Measurements from ENCODE around the gene MC3R.

MC3R gene

GRCh38 chr20:56247954-56248782, at the start of gene MC3R:
Gene MC3R (plus strand): TSS chr20:56248732. CDS start chr20:56248844, 112 bp downstream.
- DNase-seq = peak in 1 of 2 experiments; percentile 67

- peak in 1 of 2 experiments; percentile 8 for DNase-seq
Measured at GRCh38 chr20:56200456-56200855, 48.1 kb upstream of the MC3R start.

GRCh38 chr20:56202493-56203077, 45.9 kb upstream of the MC3R start:
- peak in 1 of 2 experiments; percentile 20 for DNase-seq

GRCh38 chr20:56204206-56204605, 44.3 kb upstream of the MC3R start:
- DNase-seq = no peak

GRCh38 chr20:56205346-56205745, 43.2 kb upstream of the MC3R start:
- no peak for DNase-seq

- DNase-seq = no peak
Measured at GRCh38 chr20:56207656-56208055, 40.9 kb upstream of the MC3R start.

- DNase-seq = no peak
Measured at GRCh38 chr20:56208121-56208520, 40.4 kb upstream of the MC3R start.

GRCh38 chr20:56211051-56211450, 37.5 kb upstream of the MC3R start:
- no peak for DNase-seq

GRCh38 chr20:56212091-56212490, 36.4 kb upstream of the MC3R start:
- no peak for DNase-seq

- DNase-seq = no peak
Measured at GRCh38 chr20:56213321-56213720, 35.2 kb upstream of the MC3R start.

- no peak for DNase-seq
Measured at GRCh38 chr20:56215115-56215514, 33.4 kb upstream of the MC3R start.

- DNase-seq = no peak
Measured at GRCh38 chr20:56217829-56218228, 30.7 kb upstream of the MC3R start.

GRCh38 chr20:56221186-56221585, 27.3 kb upstream of the MC3R start:
- peak in 1 of 2 experiments; percentile 17 for DNase-seq

- peak in 1 of 2 experiments; percentile 71 for DNase-seq
Measured at GRCh38 chr20:56222201-56222600, 26.3 kb upstream of the MC3R start.

- DNase-seq = no peak
Measured at GRCh38 chr20:56222945-56223344, 25.6 kb upstream of the MC3R start.

- DNase-seq = no peak
Measured at GRCh38 chr20:56223352-56223751, 25.2 kb upstream of the MC3R start.

GRCh38 chr20:56228021-56228420, 20.5 kb upstream of the MC3R start:
- no peak for DNase-seq

- DNase-seq = peak in 1 of 2 experiments; percentile 29
Measured at GRCh38 chr20:56229812-56230211, 18.7 kb upstream of the MC3R start.

- DNase-seq = no peak
Measured at GRCh38 chr20:56234110-56234509, 14.4 kb upstream of the MC3R start.

GRCh38 chr20:56237335-56237734, 11.2 kb upstream of the MC3R start:
- DNase-seq = no peak

- DNase-seq = no peak
Measured at GRCh38 chr20:56244259-56244658, 4.3 kb upstream of the MC3R start.

GRCh38 chr20:56245761-56246160, 2.8 kb upstream of the MC3R start:
- DNase-seq = peak in 1 of 2 experiments; percentile 18

GRCh38 chr20:56249244-56249955, 868 bp downstream of the MC3R start:
- no peak for DNase-seq

GRCh38 chr20:56249956-56250355, 1.4 kb downstream of the MC3R start:
- no peak for DNase-seq
